ENCODE data around the gene CLDN20. TPM values are rescaled to one million over a fixed set of nuclear protein-coding genes. Genes with fewer than 3 reads are reported as not detected.
"Not testable (repeated sequence)": the region's sequence is repeated elsewhere in the genome, so short reads cannot be mapped to it uniquely, and the experiment has no call there.

Gene CLDN20
- polyA plus RNA-seq (ENCODE audit: insufficient read length in 3 of 3), result under 1 TPM; 0.51 to 0.75 (median 0.74) TPM

GRCh38 chr6:155263373-155264063 is at the start of gene CLDN20:
TSS of gene CLDN20 (plus strand) at chr6:155264013. CDS start at chr6:155275720, 11,707 bp downstream.
- no peak for DNase-seq (ENCODE audit: low read depth in 3 of 3, low spot score in 2 of 3)

- no peak for DNase-seq (ENCODE audit: low read depth in 3 of 3, low spot score in 2 of 3)
These were observed 47.9 kb upstream of the CLDN20 start for GRCh38 chr6:155215906-155216305.

- DNase-seq (ENCODE audit: low read depth in 3 of 3, low spot score in 2 of 3), result no peak
These were observed 47.3 kb upstream of the CLDN20 start for GRCh38 chr6:155216312-155217046.

- DNase-seq (ENCODE audit: low read depth in 3 of 3, low spot score in 2 of 3), result not testable (repeated sequence)
These were observed 45.1 kb upstream of the CLDN20 start for GRCh38 chr6:155218711-155219110.

- no peak for DNase-seq (ENCODE audit: low read depth in 3 of 3, low spot score in 2 of 3)
These were observed 44.5 kb upstream of the CLDN20 start for GRCh38 chr6:155219299-155219698.

- DNase-seq (ENCODE audit: low read depth in 3 of 3, low spot score in 2 of 3), result no peak
These were observed 43.9 kb upstream of the CLDN20 start for GRCh38 chr6:155219858-155220301.

- DNase-seq (ENCODE audit: low read depth in 3 of 3, low spot score in 2 of 3), result no peak
These were observed 42.7 kb upstream of the CLDN20 start for GRCh38 chr6:155221086-155221485.

GRCh38 chr6:155222506-155222905 is 41.3 kb upstream of the CLDN20 start:
- no peak for DNase-seq (ENCODE audit: low read depth in 3 of 3, low spot score in 2 of 3)

GRCh38 chr6:155223646-155224451 is 40.0 kb upstream of the CLDN20 start:
- no peak for DNase-seq (ENCODE audit: low read depth in 3 of 3, low spot score in 2 of 3)

- DNase-seq (ENCODE audit: low read depth in 3 of 3, low spot score in 2 of 3), result no peak
These were observed 39.2 kb upstream of the CLDN20 start for GRCh38 chr6:155224618-155225017.

GRCh38 chr6:155227046-155227445 is 36.8 kb upstream of the CLDN20 start:
- DNase-seq (ENCODE audit: low read depth in 3 of 3, low spot score in 2 of 3), result no peak

GRCh38 chr6:155228546-155229166 is 35.2 kb upstream of the CLDN20 start:
- DNase-seq (ENCODE audit: low read depth in 3 of 3, low spot score in 2 of 3), result no peak

- DNase-seq (ENCODE audit: low read depth in 3 of 3, low spot score in 2 of 3), result not testable (repeated sequence)
These were observed 32.8 kb upstream of the CLDN20 start for GRCh38 chr6:155230975-155231374.

- DNase-seq (ENCODE audit: low read depth in 3 of 3, low spot score in 2 of 3), result no peak
These were observed 31.0 kb upstream of the CLDN20 start for GRCh38 chr6:155232848-155233247.

- DNase-seq (ENCODE audit: low read depth in 3 of 3, low spot score in 2 of 3), result no peak
These were observed 29.6 kb upstream of the CLDN20 start for GRCh38 chr6:155234167-155234566.

- no peak for DNase-seq (ENCODE audit: low read depth in 3 of 3, low spot score in 2 of 3)
These were observed 29.1 kb upstream of the CLDN20 start for GRCh38 chr6:155234687-155235086.

- DNase-seq (ENCODE audit: low read depth in 3 of 3, low spot score in 2 of 3), result no peak
These were observed 28.7 kb upstream of the CLDN20 start for GRCh38 chr6:155235087-155235486.

- DNase-seq (ENCODE audit: low read depth in 3 of 3, low spot score in 2 of 3), result no peak
These were observed 26.2 kb upstream of the CLDN20 start for GRCh38 chr6:155237613-155238012.

- no peak for DNase-seq (ENCODE audit: low read depth in 3 of 3, low spot score in 2 of 3)
These were observed 22.8 kb upstream of the CLDN20 start for GRCh38 chr6:155240905-155241600.

- no peak for DNase-seq (ENCODE audit: low read depth in 3 of 3, low spot score in 2 of 3)
These were observed 21.8 kb upstream of the CLDN20 start for GRCh38 chr6:155241966-155242365.
